HK-2 (cell line): ENCODE data around the gene ETHE1.

ENCODE experiments used
- DNase-seq: peaks from one replicate; pipeline ENCODE4 v3.0.0-alpha.2; 2018; ENCODE audit not compliant: unreplicated experiment

Gene ETHE1

DNA sequence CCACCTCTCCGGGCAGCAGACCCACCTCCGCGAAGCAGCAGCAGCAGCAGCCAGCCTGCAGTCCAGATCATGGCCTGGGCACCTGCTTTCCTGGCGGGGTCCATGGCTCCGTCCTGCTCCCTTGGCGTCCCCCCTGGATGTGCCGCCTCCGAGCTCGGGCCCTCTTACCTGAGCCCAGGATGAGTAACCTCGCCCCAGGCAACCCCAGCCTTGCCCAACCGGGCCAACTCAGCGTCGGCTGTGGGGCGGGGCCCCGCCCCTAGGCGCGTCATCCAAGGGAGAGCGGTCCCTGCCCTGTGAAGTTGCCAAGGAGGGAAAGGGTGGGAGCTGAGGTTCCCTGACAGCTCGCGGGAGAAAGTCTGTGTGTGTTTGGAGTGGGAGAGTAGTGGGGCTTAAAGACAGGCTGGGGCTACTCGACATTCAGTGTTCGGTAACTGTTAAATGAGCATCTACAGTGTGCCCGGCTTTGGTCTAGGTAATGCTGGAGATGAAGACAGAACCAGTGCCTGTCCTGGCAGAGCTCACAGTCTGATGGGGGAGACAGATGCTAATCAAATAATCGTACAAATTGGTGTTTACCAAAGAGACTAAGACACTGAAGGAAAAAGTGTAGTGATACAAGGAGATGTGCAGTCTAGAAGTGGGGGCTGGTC, 61.4 kb downstream of the ETHE1 start, which contains the start of gene LYPD3:
TSS of gene LYPD3 (minus strand) at position 141 of the 653 bp plus-strand sequence. CDS start at position 104, 37 bp downstream.
- DNase-seq: no peak

DNA sequence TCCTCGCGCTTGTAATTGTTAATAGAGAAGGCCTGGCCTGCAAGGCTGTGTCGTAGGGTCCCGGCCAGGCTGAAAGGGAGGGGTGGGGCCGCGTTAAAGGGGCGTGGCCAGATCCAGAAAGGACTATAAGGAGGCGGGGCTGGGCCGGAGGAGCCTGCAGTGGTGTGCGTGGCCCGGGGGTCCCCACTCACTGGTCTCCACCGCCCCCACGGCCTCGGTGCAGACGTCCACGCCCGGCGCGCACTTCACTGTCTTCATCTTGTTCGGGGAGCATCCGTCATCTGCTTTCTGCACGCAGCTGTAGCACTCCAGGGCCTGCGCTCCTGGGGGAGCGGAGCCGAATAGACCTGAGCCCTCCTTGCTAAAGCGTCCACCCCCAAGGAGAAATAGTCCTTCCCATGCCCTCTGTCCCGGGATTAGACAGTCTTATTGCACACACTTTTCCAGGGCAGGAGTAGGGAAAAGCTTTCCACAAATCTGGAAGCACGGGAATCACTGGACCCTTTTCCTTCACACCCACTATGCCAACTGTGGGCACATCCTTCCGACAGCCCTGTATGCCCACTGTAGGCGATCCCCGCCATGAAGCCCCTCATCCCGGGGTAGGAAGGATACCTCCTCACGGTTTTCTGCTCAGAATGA, 62.7 kb downstream of the ETHE1 start:
- DNase-seq: no peak

DNA sequence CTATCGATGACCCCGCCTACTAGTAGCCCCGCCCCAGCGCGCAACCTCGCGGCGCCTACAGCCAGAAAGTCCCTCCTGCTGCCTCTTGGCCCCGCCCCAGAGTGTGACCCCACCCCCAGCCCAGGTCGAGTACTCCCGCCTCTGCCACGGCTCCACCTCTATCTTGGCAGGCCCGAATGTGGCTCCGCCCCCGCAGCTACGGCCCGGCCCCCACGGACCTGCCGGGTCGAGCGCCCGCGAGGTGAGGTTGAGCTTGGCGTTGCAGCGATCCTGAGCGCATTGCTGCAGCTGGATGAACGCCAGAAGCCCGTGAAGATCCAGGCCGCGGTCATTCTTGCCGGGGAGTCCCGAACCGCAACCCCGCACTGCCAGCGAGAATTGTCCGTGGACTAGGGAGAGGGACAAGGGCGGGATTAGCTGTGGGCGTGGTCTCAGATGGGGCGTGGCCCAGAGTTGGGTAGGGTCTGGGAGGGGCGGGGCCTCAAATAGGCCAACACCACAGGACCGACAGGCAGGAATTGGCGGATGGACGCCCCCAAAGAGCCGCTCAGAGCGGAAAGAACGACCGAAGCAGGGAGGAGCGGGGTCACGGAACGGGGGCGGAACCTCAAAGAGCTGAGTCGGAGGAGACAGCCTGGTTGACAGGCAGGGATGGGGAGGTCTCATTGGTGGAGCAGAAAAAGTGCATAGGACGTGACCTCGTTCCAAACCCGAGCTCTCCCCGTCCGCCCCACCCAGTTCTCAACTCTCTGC, 63.4 kb downstream of the ETHE1 start:
- peak; percentile 98 for DNase-seq

DNA sequence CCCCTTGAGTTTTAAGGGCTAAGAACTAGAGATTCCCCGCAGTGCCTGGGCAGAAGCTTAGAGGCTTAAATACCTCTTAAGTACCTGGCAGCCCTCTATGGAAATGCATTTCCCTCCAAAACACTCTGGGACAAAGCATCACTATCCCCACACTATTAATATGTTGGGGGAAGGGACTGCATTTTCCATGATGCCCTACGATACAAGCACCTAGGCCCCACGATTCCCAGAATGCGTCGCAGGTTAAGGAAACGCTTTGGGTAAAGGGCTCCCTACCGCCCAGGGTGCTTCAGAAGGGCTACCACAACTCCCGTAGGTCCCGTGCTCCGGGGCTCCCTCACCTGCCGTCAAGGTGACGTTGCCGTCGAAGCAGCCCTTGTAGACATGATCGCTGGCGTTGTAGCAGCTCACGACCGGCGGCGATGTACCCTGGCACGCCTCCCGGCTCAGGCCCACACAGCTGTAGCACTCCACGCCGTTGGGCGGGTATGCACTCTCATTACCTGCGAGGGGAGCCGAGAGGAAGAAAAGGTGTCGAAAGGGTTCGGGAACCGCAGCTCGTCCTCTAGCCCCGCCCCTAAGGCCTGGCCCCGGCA, 64.1 kb downstream of the ETHE1 start:
- no peak for DNase-seq

- no peak for DNase-seq
Observed at GRCh38 chr19:43462383-43462782, 64.6 kb downstream of the ETHE1 start.

DNA sequence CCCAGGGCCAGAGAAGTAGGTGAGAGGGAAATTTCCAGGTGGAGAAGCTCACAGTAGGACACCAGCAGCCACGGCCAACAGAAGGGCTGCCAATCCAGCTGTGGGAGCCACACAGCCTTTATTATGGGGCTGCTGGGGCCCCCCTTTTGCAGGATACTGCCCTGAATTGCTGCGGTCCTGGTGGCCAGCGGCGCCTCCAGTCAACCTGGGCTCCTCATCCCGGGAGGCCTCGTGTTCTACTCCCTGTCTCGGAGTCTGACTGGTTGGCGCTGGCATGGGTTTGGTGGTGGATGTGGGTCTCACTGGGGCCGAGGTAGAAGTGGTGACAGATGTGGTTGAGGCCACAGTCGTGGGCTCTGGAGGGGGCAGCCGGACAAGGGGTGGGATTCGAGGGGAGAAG, 65.7 kb downstream of the ETHE1 start:
- no peak for DNase-seq

DNA sequence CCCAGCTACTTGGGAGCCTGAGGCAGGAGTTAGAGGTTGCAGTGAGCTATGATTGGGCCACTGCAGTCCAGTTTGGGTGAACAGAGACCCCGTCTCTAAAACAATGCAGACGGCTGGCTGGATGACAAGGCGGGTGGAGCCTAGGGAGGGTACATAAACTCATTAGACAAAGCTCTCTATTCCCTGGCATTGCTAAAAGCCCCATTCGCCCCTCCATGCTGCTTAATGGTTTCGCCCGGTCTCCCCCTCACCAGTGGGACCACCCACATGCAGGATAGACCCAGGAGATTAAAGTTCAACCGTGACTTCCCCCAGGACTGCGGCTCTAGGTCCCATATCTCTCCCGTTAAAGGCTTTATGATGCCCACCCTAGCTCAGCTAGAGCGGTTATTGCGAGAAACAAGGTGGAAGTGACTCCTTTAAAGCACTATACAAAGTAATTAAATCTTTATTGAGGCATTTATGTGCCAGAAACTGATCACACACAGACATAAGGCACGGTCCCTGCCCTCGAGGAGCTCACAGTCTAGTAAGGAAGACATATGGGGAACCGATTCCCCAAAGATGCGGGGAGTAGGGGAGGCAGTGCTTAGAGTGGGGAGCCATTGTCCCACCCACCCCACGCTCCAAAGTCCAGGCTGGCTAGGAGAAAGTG, 66.5 kb downstream of the ETHE1 start:
- DNase-seq: no peak

- no peak for DNase-seq
Observed at GRCh38 chr19:43457809-43458208, 69.2 kb downstream of the ETHE1 start.
